GM18867 (cell line): ENCODE data around the gene INPP1.
"Not testable (repeated sequence)": the region's sequence is repeated elsewhere in the genome, so short reads cannot be mapped to it uniquely, and the experiment has no call there.

Experiments
- ATAC-seq: cut with Tn5 transposase; IDR thresholded peaks from one replicate; pipeline ENCODE4 v1.9.1; 2021; ENCODE audit warnings: mild to moderate bottlenecking, moderate library complexity; ENCODE audit not compliant: unreplicated experiment

INPP1 gene

GRCh38 chr2:190333928-190334327 lies 9.5 kb upstream of the INPP1 start:
- no peak for ATAC-seq

GRCh38 chr2:190334479-190335224 lies 8.7 kb upstream of the INPP1 start:
- no peak for ATAC-seq

GRCh38 chr2:190335225-190335559 lies 8.2 kb upstream of the INPP1 start:
- ATAC-seq, result no peak

- not testable (repeated sequence) for ATAC-seq
These were observed 7.8 kb upstream of the INPP1 start for GRCh38 chr2:190335584-190335983.

- ATAC-seq, result no peak
These were observed 7.0 kb upstream of the INPP1 start for GRCh38 chr2:190336420-190336819.

GRCh38 chr2:190338453-190338852 lies 4.9 kb upstream of the INPP1 start:
- no peak for ATAC-seq

GRCh38 chr2:190339394-190339793 lies 4.0 kb upstream of the INPP1 start:
- ATAC-seq, result no peak

GRCh38 chr2:190340369-190340768 lies 3.0 kb upstream of the INPP1 start:
- no peak for ATAC-seq

- ATAC-seq, result no peak
These were observed 778 bp upstream of the INPP1 start for GRCh38 chr2:190342611-190343010.

- no peak for ATAC-seq
These were observed 277 bp upstream of the INPP1 start for GRCh38 chr2:190343089-190343535.

- ATAC-seq, result peak; percentile 81
These were observed 963 bp downstream of the INPP1 start for GRCh38 chr2:190344276-190344827.

- no peak for ATAC-seq
These were observed 7.0 kb downstream of the INPP1 start for GRCh38 chr2:190350371-190350770.

GRCh38 chr2:190351955-190352354 lies 8.6 kb downstream of the INPP1 start:
- ATAC-seq, result no peak

- ATAC-seq, result no peak
These were observed 9.5 kb downstream of the INPP1 start for GRCh38 chr2:190352668-190353536.

- no peak for ATAC-seq
These were observed 10.1 kb downstream of the INPP1 start for GRCh38 chr2:190353537-190353899.

- ATAC-seq, result no peak
These were observed 10.8 kb downstream of the INPP1 start for GRCh38 chr2:190354003-190354690.

- no peak for ATAC-seq
These were observed 12.7 kb downstream of the INPP1 start for GRCh38 chr2:190355968-190356644.

GRCh38 chr2:190357600-190357999 lies 14.2 kb downstream of the INPP1 start:
- no peak for ATAC-seq

- peak; percentile 48 for ATAC-seq
These were observed 15.5 kb downstream of the INPP1 start for GRCh38 chr2:190358655-190359448.

- no peak for ATAC-seq
These were observed 17.2 kb downstream of the INPP1 start for GRCh38 chr2:190360561-190360960.
